NCI-H460 (cell line): Measurements from ENCODE around the gene LENG9. TPM values are rescaled to one million over a fixed set of nuclear protein-coding genes. Genes with fewer than 3 reads are reported as not detected.
"Not testable (repeated sequence)": the region's sequence is repeated elsewhere in the genome, so short reads cannot be mapped to it uniquely, and the experiment has no call there.

ENCODE experiments used
- DNase-seq: peaks from one replicate; pipeline ENCODE4 v3.0.0-alpha.2; 2016; ENCODE audit warnings: low read depth; ENCODE audit errors: extremely low read depth
- polyA plus RNA-seq: library from polyadenylated mRNA; depleted of rRNA; stranded (reverse); fragments of >200 nt; gene quantifications from 2 replicates; pipeline ENCODE4 v1.2.3, GENCODE V29; 2014; cell fraction: nucleus; rRNA removed
- total RNA-seq: library from RNA; depleted of rRNA; stranded (reverse); fragments of >200 nt; shearing (Covaris generic); gene quantifications from 2 replicates; pipeline ENCODE4 v1.2.3, GENCODE V29; 2014; rRNA removed

Gene LENG9
- 6.2 and 8.2 TPM in 2 replicates for total RNA-seq
- polyA plus RNA-seq, result 4.4 and 8.5 TPM in 2 replicates

DNA sequence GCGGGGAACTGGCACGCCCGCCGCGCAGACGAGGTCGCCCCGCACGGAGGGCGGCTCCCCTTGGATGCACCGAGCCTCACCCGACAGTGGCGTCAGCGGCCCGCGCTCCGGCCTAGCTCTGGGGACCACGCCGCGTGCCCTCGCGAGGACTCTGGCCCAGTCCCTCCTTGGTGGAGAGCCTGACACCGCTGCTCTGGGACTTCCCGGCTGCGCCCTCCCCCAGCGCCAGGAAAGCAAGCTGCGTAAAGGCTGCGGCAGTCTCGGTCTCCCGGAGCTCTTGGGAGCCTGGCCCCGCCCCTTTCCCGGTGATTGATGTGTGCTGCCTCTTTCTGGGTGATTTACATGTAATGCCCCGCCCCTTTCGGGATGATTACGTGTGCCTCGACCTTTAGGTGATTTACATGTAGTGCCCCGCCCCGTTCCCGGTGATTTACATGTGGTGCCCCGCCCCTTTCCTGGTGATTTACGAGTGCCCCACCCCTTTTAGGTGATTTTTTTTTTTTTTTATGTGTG is at the start of gene LENG9:
LENG9 (minus strand) TSS at position 248 of the 513 bp plus-strand sequence. CDS start 252 bp downstream, outside the sequence.
- DNase-seq, result peak; percentile 98

- not testable (repeated sequence) for DNase-seq
Measured at GRCh38 chr19:54509200-54509940, 45.8 kb upstream of the LENG9 start.

- not testable (repeated sequence) for DNase-seq
Measured at GRCh38 chr19:54508487-54508886, 44.9 kb upstream of the LENG9 start.

DNA sequence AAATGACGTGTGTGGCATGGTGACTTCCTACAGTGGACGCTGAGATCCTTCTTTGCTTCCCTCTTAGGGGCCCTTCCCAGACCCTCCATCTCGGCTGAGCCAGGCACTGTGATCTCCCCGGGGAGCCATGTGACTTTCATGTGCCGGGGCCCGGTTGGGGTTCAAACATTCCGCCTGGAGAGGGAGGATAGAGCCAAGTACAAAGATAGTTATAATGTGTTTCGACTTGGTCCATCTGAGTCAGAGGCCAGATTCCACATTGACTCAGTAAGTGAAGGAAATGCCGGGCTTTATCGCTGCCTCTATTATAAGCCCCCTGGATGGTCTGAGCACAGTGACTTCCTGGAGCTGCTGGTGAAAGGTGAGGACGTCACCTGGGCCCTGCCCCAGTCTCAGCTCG is 44.2 kb upstream of the LENG9 start:
- DNase-seq, result no peak

GRCh38 chr19:54507038-54507717 is 43.6 kb upstream of the LENG9 start:
- DNase-seq, result not testable (repeated sequence)

GRCh38 chr19:54506079-54506478 is 42.5 kb upstream of the LENG9 start:
- DNase-seq, result no peak

- not testable (repeated sequence) for DNase-seq
Measured at GRCh38 chr19:54505542-54505941, 42.0 kb upstream of the LENG9 start.

DNA sequence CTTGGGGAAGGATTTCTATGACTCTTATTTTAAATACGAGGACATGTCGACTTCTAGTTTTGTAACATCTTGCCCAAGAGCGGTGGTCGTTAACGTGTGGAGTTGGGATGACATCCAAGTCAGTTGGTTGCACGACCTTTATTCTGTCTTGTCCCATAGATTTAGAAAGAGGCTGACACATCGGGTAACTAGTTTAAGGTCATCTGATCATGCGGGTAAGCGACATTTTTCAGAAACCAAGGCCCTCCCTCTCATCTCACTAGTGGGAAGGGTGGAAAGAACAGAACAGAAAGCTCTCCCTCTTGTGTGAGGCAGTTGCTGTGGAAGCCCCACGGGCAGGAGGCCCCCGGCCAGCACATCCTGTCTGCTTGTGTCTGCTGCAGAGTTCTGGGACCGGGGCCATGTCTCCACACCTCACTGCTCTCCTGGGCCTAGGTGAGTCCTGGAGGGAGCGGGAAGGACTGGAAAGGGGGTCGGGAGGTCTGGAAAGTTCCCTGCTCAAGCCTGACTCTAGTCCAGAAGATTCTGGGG is 39.0 kb upstream of the LENG9 start, which contains the start of gene LAIR2:
LAIR2 (plus strand) TSS at position 314 of the 531 bp plus-strand sequence; CDS start at position 402, 88 bp downstream.
- no peak for DNase-seq

- DNase-seq, result not testable (repeated sequence)
Measured at GRCh38 chr19:54498451-54498772, 34.8 kb upstream of the LENG9 start.

GRCh38 chr19:54497747-54498450 is 34.3 kb upstream of the LENG9 start:
- DNase-seq, result not testable (repeated sequence)

DNA sequence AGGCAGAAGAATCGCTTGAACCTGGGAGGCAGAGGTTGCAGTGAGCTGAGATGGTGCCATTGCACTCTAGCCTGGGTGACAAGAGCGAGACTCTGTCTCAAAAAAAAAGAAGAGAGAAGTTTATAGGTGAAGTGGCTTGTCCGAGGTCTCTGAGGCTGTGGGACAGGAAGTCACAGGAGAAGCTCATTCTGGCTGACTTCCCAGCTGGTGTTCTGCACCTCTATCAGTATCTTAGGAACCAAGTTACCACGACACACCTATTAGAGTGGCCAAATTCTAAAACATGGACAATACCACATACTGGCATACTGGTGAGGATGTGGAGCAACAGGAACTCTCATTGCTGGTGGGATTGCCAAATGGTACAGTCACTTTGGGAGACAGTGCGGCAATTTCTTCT is 31.7 kb upstream of the LENG9 start:
- DNase-seq, result not testable (repeated sequence)

DNA sequence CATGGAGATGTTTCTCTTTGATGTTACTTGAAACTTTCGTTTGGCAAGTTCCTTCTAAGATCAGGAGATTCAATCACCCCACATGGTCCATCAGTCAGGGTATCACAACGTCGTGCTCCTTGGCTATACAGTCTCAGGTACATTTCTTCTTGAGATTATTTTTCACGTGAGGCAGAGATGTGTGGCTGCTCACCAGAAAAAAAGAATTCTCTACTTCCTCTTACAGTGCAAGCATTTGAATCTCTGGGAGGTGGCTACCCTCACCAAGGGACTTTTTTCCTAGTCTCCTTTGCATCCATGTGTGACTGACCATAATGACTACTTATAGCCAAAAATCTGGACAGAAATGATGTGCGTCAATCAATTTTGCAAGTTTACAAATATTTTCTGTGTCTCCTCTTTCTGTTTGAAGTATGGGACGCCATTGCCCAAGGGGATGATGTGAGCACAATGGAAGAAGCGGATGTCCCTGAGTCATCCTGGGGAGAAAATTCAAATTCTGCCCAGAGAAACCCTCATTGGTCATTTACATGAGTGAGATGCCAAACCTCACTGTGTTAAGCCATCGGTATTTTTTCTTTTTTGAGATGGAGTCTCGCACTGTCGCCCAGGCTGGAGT is 30.5 kb upstream of the LENG9 start:
- no peak for DNase-seq

DNA sequence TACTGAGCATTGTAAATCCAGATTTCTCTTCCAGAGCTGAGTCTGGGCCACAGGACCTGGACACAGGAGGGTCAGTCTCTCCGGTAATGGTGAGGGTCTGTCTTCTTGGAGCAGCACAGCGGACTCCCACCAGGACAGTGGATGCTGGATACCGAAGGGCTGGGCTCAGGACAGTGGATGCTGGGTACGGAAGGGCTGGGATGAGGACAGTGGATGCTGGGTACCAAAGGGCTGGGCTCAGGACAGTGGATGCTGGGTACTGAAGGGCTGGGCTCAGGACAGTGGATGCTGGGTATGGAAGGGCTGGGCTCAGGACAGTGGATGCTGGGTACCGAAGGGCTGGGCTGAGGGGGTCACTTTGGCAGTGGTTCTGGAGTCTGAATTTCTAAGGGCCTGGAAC is 29.5 kb upstream of the LENG9 start:
- DNase-seq, result not testable (repeated sequence)

DNA sequence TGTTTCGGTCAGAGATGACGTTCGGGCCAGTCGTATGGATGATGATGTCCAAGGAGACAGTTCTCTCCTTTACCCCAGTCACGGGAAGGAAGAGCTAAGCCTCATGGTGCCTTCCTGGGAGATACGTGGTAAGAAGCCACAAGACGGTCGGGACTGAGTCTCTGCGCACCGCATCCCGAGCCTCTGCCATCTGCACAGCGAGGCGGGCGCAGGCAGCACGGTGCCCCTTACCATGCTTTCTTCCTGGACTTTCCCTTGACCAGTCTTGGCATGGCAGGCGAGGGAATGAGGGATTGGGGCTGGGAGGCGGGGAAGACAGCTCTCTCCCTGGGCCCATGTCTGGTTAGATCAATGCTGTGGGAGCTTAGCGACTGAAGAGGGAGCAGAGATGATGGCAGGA is 29.0 kb upstream of the LENG9 start:
- DNase-seq, result no peak

DNA sequence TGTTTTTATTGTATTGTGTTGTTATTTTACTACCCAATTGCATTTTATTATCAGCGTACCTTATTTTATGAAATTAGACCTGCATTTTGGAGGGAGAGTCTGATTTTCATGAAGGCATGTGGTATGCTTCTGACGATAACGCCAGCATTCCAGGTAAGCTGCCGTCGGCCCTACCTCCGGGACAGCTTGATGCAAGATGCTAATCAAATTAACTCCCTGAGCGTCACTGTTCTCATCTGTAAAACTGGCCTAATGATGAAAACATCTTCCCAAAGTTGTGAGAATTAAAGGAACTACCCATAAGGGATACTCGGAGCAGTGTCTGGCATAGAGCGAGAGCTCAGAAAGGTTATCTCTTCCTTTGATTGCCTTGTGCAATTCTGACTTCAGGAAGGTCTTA is 26.2 kb upstream of the LENG9 start:
- DNase-seq, result no peak

DNA sequence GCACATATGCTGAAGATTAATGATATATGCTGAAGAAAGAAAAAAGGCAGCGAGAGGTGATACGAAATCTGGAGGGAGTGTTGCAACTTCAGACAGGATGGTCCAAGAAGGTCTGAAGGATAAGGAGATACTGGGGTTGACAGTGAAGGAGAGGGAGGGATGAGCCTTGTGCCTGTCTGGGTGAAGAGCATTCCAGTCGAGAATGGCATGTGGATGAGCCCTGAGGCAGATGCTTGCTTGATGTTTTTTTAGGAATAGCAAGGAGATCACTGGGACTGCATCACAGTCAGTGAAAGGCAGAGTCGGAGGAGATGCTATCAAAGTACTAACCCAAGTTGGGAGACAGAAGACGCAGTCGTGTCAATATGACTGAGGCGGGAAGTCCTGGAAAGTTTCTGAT is 25.8 kb upstream of the LENG9 start:
- no peak for DNase-seq

- DNase-seq, result no peak
Measured at GRCh38 chr19:54485851-54486250, 22.3 kb upstream of the LENG9 start.

GRCh38 chr19:54484451-54484850 is 20.9 kb upstream of the LENG9 start:
- no peak for DNase-seq

- DNase-seq, result no peak
Measured at GRCh38 chr19:54482889-54483288, 19.3 kb upstream of the LENG9 start.

DNA sequence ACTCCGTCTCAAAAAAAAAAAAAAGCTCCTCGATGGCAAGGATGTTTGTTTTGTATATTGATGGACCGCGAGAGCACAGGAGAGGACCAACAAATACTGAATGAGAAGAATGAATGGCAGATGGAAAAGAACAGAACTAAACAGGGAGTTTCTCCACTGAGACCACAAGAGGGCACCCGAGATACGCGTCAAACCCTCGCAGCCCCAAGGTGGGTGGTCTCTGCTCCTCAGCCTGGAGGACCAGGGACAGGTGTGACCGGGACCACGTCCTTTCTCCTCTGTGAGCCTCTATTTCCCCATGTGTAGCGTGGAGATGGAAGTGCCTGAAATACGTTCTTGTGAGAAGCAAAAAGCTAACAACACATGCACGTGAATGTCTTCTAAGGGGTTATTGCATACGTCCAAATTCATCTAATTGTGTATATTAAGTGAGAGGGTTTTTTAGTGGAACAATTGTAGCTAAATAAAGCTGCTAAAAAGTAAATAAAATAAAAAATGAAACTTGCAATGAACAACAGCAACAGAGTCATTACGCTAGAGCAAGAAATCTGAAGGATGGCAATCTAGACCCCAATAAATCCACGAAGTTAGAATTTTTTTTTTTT is 17.9 kb upstream of the LENG9 start:
- no peak for DNase-seq
